Measurements from ENCODE around the gene NPBWR2. TPM values are rescaled to one million over a fixed set of nuclear protein-coding genes. Genes with fewer than 3 reads are reported as not detected.

NPBWR2 gene
- total RNA-seq, result not detected in 2 replicates
- long read RNA-seq, result 0 reads

GRCh38 chr20:64106981-64107735 lies at the start of gene NPBWR2:
Gene NPBWR2 (minus strand): TSS chr20:64107565. CDS start chr20:64106831, 734 bp downstream.
- H3K27ac Mint-ChIP-seq (ENCODE audit: unreplicated experiment), result no peak within 1 kb of the TSS
- peaks cover 23% of the 10 kb centered on the region for H3K27me3 Mint-ChIP-seq (ENCODE audit: unreplicated experiment)
- H3K4me3 Mint-ChIP-seq (ENCODE audit: unreplicated experiment), result no peak within 1 kb of the TSS
- H3K9me3 Mint-ChIP-seq (ENCODE audit: unreplicated experiment), result no peaks in the 10 kb centered on the region
- no peaks in the 10 kb centered on the region for H3K36me3 Mint-ChIP-seq (ENCODE audit: unreplicated experiment)
- TF ChIP-seq CTCF (IDR thresholded peaks at IDR 0.05), result no peak
- no peak for DNase-seq (ENCODE audit: extremely low spot score, unreplicated experiment)
- H3K4me1 Mint-ChIP-seq (ENCODE audit: unreplicated experiment), result peaks cover 2% of the 10 kb centered on the region

GRCh38 chr20:64156136-64156885 lies 48.9 kb upstream of the NPBWR2 start:
- no peak for DNase-seq (ENCODE audit: extremely low spot score, unreplicated experiment)
- H3K36me3 Mint-ChIP-seq (ENCODE audit: unreplicated experiment), result no peaks in the 10 kb centered on the region
- no peak overlapping the region for H3K4me3 Mint-ChIP-seq (ENCODE audit: unreplicated experiment)
- no peaks in the 10 kb centered on the region for H3K9me3 Mint-ChIP-seq (ENCODE audit: unreplicated experiment)
- H3K27me3 Mint-ChIP-seq (ENCODE audit: unreplicated experiment), result peaks cover 20% of the 10 kb centered on the region
- no peaks in the 10 kb centered on the region for H3K4me1 Mint-ChIP-seq (ENCODE audit: unreplicated experiment)
- TF ChIP-seq CTCF (IDR thresholded peaks at IDR 0.05), result no peak
- no peak overlapping the region for H3K27ac Mint-ChIP-seq (ENCODE audit: unreplicated experiment)

- H3K9me3 Mint-ChIP-seq (ENCODE audit: unreplicated experiment), result no peaks in the 10 kb centered on the region
- H3K27me3 Mint-ChIP-seq (ENCODE audit: unreplicated experiment), result peaks cover 13% of the 10 kb centered on the region
- H3K27ac Mint-ChIP-seq (ENCODE audit: unreplicated experiment), result no peak overlapping the region
- TF ChIP-seq CTCF (IDR thresholded peaks at IDR 0.05), result no peak
- no peak overlapping the region for H3K4me3 Mint-ChIP-seq (ENCODE audit: unreplicated experiment)
- H3K4me1 Mint-ChIP-seq (ENCODE audit: unreplicated experiment), result no peaks in the 10 kb centered on the region
- no peaks in the 10 kb centered on the region for H3K36me3 Mint-ChIP-seq (ENCODE audit: unreplicated experiment)
- DNase-seq (ENCODE audit: extremely low spot score, unreplicated experiment), result no peak
Measured at GRCh38 chr20:64155258-64156135, 48.1 kb upstream of the NPBWR2 start.

GRCh38 chr20:64154590-64155257 lies 47.4 kb upstream of the NPBWR2 start:
- TF ChIP-seq CTCF (IDR thresholded peaks at IDR 0.05), result no peak
- no peaks in the 10 kb centered on the region for H3K9me3 Mint-ChIP-seq (ENCODE audit: unreplicated experiment)
- peaks cover 10% of the 10 kb centered on the region for H3K27me3 Mint-ChIP-seq (ENCODE audit: unreplicated experiment)
- no peaks in the 10 kb centered on the region for H3K4me1 Mint-ChIP-seq (ENCODE audit: unreplicated experiment)
- no peak for DNase-seq (ENCODE audit: extremely low spot score, unreplicated experiment)
- no peaks in the 10 kb centered on the region for H3K36me3 Mint-ChIP-seq (ENCODE audit: unreplicated experiment)
- H3K27ac Mint-ChIP-seq (ENCODE audit: unreplicated experiment), result no peak overlapping the region
- H3K4me3 Mint-ChIP-seq (ENCODE audit: unreplicated experiment), result no peak overlapping the region

Data from osteocyte (in vitro differentiated cells).